LNCAP (cell line): ENCODE results near the gene LRRFIP1.

ENCODE experiments used
- TF ChIP-seq, protein P1 (sequence below): fragments of 450-650 bp; IDR thresholded peaks from 2 replicates; pipeline ENCODE4 v1.5.1; 2017; ENCODE audit warnings: mild to moderate bottlenecking

The LRRFIP1 gene

DNA sequence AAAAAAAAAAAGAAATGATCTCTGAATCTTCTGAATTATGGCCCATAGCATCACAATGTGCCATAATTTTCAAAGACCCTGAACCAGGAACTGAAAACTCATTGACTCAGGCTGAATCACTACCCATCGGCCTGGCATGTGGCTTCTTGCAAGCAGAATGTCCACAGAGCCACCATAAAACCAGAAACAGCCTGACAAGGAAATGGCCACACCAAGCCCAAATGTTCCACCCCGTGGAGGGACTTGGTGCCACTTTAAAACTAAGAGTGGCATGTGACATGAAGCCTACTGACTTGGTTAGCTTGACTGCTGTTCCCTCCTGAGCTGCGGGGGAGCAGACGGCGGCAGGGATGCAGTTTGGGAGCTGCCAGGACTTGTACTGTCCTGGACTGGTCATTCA lies 100.0 kb downstream of the LRRFIP1 start:
- TF ChIP-seq, protein P1, sequence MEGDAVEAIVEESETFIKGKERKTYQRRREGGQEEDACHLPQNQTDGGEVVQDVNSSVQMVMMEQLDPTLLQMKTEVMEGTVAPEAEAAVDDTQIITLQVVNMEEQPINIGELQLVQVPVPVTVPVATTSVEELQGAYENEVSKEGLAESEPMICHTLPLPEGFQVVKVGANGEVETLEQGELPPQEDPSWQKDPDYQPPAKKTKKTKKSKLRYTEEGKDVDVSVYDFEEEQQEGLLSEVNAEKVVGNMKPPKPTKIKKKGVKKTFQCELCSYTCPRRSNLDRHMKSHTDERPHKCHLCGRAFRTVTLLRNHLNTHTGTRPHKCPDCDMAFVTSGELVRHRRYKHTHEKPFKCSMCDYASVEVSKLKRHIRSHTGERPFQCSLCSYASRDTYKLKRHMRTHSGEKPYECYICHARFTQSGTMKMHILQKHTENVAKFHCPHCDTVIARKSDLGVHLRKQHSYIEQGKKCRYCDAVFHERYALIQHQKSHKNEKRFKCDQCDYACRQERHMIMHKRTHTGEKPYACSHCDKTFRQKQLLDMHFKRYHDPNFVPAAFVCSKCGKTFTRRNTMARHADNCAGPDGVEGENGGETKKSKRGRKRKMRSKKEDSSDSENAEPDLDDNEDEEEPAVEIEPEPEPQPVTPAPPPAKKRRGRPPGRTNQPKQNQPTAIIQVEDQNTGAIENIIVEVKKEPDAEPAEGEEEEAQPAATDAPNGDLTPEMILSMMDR = no peak

DNA sequence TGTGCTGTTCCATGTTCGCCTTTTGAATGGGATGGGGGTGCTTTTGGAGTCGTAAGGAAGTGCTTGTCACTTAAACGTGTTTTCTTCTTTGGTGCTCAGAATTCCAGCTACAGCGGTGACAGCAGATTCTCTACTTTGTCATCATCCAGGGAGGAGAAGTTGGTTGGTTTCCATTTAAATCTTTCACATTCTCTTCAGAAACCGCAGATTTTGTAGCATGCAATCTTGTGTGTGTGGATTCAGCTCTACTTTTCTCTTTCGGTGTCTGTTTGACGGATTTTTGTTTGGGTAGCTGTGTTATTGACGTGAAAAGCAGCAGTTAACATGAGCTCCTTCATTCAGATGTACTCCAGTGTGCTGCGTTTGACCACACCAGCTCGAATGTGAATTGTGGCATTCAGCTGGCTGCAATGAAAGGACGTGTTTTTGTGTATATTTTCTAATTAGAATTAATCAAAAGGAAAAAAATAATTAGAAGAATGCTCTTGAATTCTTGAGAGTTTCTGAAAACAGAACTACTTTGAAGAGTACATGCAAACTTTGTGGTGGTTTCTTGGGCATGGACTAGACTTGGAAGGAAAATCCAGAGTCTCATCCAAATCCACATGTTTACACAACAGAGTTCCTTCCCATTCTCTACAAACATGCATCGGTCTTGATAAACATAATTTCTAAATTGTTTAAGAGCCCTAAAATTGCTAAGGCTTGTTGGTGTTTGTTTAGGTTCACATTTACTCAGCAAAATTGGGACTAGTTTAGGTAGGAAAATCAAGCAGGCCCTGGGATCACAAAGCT lies 102.5 kb downstream of the LRRFIP1 start:
- TF ChIP-seq, protein P1 = no peak

DNA sequence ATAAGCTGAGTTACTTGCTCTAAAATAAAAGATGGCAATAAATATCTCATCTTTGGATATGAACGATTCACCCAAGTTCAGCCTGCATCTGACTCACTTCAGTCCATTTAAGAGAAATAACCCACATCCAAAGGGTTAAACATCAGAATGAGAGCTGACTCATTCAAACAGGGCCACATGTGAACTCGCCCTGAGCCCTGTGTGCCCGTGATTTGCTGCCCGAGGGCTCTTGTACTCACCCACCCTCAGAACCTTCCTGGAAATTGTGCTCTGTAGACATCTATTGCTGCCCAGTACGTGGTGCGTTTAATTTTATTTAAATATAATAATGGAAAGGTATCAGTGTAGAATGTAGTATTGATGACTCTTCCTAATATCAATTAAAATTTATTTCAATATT lies 104.3 kb downstream of the LRRFIP1 start:
- TF ChIP-seq, protein P1 = no peak

DNA sequence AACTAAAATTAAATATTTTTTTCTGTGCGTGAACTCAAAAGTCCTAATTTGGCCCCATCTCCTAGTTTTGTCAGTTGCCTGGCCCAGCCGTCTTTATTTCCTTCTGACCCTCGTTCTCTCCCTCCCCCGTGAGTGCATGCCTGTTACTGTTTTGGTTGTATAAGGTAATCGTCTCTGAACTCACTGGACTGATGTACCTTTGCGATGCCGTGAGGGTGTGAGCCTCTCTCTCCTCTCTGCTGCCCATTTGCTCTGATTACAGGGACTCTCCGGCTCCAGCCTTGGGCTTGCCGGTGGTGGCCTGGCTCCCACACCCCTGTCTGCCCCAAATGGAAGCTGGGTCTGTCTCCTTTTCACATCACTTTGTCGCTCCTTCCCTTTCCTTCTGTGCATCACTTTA lies 104.7 kb downstream of the LRRFIP1 start:
- TF ChIP-seq, protein P1 = no peak

DNA sequence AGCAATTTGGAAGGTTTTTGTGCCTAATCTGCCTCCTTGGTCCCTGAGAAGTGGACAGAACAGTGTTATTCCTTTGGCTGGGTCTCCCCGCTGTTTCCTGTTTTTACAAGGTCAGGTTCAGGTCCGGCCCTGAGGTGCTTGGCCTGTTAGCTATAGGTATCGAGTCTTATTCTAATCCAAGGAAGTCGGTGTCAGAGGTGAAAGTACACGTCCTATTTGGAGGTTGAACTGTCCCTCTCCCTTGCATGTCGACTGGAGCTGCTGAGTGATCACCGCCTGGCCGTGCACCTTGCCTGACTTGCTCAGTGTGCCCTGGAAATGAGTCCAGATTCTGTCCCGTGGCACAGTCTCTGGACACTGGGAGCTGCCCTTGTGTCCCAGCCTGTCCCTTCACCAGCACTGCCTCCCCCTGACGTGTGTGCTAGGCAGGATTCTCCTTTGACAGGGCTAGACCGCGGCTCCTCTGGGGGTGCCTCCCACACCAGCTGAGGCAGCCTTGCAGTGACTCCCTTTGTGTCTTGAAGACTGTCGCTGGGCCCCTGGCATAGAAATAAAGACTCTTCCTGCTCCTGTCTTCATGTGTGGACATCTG lies 105.5 kb downstream of the LRRFIP1 start:
- TF ChIP-seq, protein P1 = no peak

DNA sequence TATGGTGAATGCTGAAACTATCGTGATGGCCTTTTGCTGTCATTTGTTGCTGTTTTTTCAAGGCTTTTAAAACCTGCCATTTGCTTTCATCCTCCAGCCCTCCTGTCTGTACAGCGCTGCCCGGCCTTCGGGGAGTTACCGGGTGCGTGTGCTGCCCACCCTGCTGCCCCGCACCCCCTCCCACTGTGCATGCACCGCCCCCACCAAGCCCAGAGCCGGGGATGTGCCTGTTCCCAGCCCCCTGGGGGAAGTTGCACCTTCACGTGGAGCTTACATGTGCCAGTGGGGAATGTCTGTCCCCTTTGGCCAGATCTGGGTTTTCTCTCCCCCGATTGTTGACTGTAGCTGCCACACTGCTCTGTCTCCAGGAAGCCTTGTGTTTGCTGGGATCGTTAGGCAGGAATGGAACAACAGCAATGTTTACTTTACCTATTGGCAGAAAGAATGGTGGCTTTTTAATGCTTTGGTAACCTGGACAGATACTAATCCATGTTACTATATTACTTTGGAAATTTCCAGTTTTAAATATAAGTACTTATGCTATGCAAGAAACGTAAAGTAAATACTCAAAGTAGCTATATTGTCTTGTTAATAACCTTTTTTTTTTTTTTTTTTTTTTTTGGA lies 106.4 kb downstream of the LRRFIP1 start:
- TF ChIP-seq, protein P1 = no peak

DNA sequence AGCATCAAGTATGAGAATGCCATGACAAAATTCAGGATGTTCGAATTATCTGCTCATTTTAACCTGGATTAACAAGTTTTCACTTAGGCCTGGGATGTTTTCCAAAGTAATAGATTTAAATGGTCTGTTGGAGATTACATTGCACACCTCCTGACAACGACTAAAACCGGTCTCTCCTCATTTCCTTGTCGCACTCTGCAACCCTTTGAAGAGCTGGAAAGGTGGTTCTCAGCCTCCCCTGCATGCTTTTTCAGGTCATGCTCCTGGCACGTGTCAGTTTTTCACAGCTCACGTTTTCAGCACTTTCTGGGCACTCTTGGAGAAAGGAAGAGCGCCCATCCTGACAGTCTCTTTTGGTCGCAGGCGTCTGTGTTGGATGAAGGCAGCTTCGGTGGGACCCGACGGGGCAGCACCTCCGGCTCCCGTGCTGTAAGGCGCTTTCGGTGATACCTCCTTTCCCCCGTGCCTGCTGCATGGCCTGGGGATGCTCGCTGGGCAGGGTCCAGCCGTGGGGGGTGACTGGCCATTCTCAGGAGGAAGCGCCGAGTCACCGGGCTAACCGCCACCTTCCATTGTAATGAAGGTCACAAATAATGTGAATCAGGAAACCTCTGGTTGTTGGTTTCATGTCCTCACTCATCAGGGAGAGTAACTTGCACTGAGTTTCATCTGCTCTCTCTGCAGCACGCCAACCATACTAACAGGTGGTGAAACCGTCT lies 107.7 kb downstream of the LRRFIP1 start:
- TF ChIP-seq, protein P1 = no peak
